ENCODE results near the gene NKAPD1.
A peak's percentile ranks its signal among the peaks of the same experiment; 100 is the strongest.

DNA sequence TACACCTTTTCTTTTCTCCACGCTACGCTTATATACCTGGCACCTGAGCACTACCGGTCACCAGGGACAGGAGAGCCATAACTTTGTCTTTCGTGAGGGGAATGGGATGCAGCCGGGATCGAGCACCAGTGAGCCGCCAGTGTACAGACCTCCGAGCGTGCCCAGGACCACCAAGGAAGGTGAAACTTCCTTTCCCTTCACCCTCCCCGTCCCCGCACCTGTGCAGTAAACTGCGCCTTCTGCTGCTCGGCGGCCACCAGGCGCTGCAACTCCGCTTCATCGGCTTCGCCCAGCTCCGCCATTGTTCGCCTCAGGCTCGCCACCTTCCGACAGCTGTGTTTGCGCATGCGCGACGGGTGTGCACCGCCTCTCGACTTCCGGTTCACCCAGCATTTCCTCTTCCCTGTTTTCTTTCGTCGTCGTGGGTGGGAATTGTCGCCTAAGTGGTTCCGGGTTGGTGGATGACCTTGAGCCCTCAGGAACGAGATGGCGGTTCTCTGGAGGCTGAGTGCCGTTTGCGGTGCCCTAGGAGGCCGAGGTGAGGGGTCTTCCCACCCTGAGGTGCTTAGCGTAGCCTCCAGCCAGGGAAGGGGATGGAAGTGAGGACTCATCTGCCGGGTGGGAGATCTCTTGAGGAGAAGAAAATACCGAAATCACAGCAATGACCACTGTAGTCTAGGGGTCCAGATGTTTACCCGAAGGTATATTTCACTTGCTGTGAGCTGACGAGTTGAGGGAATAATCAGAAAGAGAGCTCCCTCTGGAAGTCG is 12.5 kb downstream of the NKAPD1 start, which contains the start of the genes SDHD and TIMM8B:
- TF ChIP-seq, protein P1, sequence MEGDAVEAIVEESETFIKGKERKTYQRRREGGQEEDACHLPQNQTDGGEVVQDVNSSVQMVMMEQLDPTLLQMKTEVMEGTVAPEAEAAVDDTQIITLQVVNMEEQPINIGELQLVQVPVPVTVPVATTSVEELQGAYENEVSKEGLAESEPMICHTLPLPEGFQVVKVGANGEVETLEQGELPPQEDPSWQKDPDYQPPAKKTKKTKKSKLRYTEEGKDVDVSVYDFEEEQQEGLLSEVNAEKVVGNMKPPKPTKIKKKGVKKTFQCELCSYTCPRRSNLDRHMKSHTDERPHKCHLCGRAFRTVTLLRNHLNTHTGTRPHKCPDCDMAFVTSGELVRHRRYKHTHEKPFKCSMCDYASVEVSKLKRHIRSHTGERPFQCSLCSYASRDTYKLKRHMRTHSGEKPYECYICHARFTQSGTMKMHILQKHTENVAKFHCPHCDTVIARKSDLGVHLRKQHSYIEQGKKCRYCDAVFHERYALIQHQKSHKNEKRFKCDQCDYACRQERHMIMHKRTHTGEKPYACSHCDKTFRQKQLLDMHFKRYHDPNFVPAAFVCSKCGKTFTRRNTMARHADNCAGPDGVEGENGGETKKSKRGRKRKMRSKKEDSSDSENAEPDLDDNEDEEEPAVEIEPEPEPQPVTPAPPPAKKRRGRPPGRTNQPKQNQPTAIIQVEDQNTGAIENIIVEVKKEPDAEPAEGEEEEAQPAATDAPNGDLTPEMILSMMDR (IDR thresholded peaks at IDR 0.05), result peak in 4 of 5 experiments; percentile 22 to 68 (median 36)
- peak; percentile 79 for TF ChIP-seq POLR2A (IDR thresholded peaks at IDR 0.05)

Data from transverse colon (tissue), 3 donors.